HG03175 (cell line): ENCODE measurements around the gene PPIL4.

Source experiments
- ATAC-seq: cut with Tn5 transposase; IDR thresholded peaks from one replicate; pipeline ENCODE4 v1.9.1; 2021; ENCODE audit warnings: mild to moderate bottlenecking, moderate library complexity; ENCODE audit not compliant: unreplicated experiment

PPIL4 gene

GRCh38 chr6:149484733-149485700, 60.8 kb downstream of the PPIL4 start, which contains the start of gene ZC3H12D:
ZC3H12D (minus strand) TSS chr6:149485014; CDS start chr6:149474543, 10,471 bp downstream.
- ATAC-seq: peak; percentile 55

GRCh38 chr6:149483849-149484655, 61.8 kb downstream of the PPIL4 start:
- no peak for ATAC-seq

- no peak for ATAC-seq
Measured at GRCh38 chr6:149483334-149483725, 62.5 kb downstream of the PPIL4 start.

GRCh38 chr6:149482545-149483333, 63.1 kb downstream of the PPIL4 start:
- ATAC-seq: peak; percentile 9

GRCh38 chr6:149480502-149481280, 65.2 kb downstream of the PPIL4 start:
- ATAC-seq: no peak

GRCh38 chr6:149478631-149479314, 67.1 kb downstream of the PPIL4 start:
- ATAC-seq: no peak

- ATAC-seq: no peak
Measured at GRCh38 chr6:149477544-149477943, 68.3 kb downstream of the PPIL4 start.

- ATAC-seq: no peak
Measured at GRCh38 chr6:149476789-149477455, 68.9 kb downstream of the PPIL4 start.

- ATAC-seq: peak; percentile 30
Measured at GRCh38 chr6:149474108-149474935, 71.5 kb downstream of the PPIL4 start.

- ATAC-seq: no peak
Measured at GRCh38 chr6:149473080-149474052, 72.5 kb downstream of the PPIL4 start.

- ATAC-seq: no peak
Measured at GRCh38 chr6:149472241-149472640, 73.6 kb downstream of the PPIL4 start.

- ATAC-seq: no peak
Measured at GRCh38 chr6:149471801-149472200, 74.0 kb downstream of the PPIL4 start.

GRCh38 chr6:149470948-149471347, 74.9 kb downstream of the PPIL4 start:
- no peak for ATAC-seq

- peak; percentile 24 for ATAC-seq
Measured at GRCh38 chr6:149468179-149468578, 77.7 kb downstream of the PPIL4 start.

GRCh38 chr6:149467265-149467664, 78.6 kb downstream of the PPIL4 start:
- ATAC-seq: no peak

GRCh38 chr6:149464411-149464810, 81.4 kb downstream of the PPIL4 start:
- no peak for ATAC-seq

GRCh38 chr6:149463781-149464180, 82.1 kb downstream of the PPIL4 start:
- ATAC-seq: no peak
